GM12878 (cell line): ENCODE results near the gene TIMM10. TPM values are rescaled to one million over a fixed set of nuclear protein-coding genes. Genes with fewer than 3 reads are reported as not detected.

Experiments used
- ATAC-seq: fragments of 200-7000 bp; cut with Tn5 transposase; 3 replicates; pipeline ENCODE4 v1.9.1; 2020; ENCODE audit warnings: mild to moderate bottlenecking, moderate library complexity
- BruUV-seq: library from RNA; stranded (reverse); fragments of 400-500 nt; replicated peaks from 2 replicates; lab custom pipeline; 2021; lab: Mats Ljungman, UMichigan
- CTCF ChIA-PET: fragments of 300-600 bp; sonication (Branson Sonifier 250); formaldehyde crosslinking; extraction: SDS; loops from one replicate; lab custom pipeline; 2021; ENCODE audit warnings: inconsistent platforms; lab: Yijun Ruan, JAX
- POLR2A ChIA-PET: fragments of 350-600 bp; formaldehyde crosslinking; extraction: SDS; loops from one replicate; lab custom pipeline; 2021; ENCODE audit warnings: inconsistent platforms; lab: Charles Lee
- RAD21 ChIA-PET: fragments of 300-600 bp; sonication (Branson Sonifier 250); formaldehyde crosslinking; loops from one replicate; lab custom pipeline; 2023; ENCODE audit warnings: antibody characterized with exemption; ENCODE audit not compliant: unreplicated experiment; lab: Charles Lee
- SMC1A ChIA-PET: fragments of 300-600 bp; sonication (Branson Sonifier 250); formaldehyde crosslinking; loops from one replicate; lab custom pipeline; 2023; ENCODE audit not compliant: unreplicated experiment, uncharacterized antibody; lab: Charles Lee
- DNase-seq: peaks from one replicate; pipeline ENCODE4 v3.0.0-alpha.2; 2011; ENCODE audit warnings: low read depth, low spot score
- FAIRE-seq: peaks from 3 replicates; lab custom pipeline; 2011; peaks lifted over from hg19 to GRCh38; lab: Jason Lieb, UNC
- H2AFZ ChIP-seq: 2 replicates; pipeline ENCODE4 v1.6.0; 2011; ENCODE audit warnings: low read depth, low read length, control low read depth; ENCODE audit not compliant: control insufficient read depth
- H3K27ac ChIP-seq: 2 replicates; pipeline ENCODE4 v1.5.1; 2011; ENCODE audit warnings: control low read depth; ENCODE audit not compliant: control insufficient read depth, insufficient read depth
- H3K27me3 ChIP-seq, 2 experiments: replicated peaks in 1 of 2; 2 replicates each; pipeline versions ENCODE4 v1.6.0 to v1.6.1; 2011; ENCODE audit warnings: low read length in 1 of 2; ENCODE audit not compliant: control insufficient read depth in 2 of 2, insufficient read depth in 2 of 2
- H3K36me3 ChIP-seq, 2 experiments: 2 replicates each; pipeline ENCODE4 v1.5.1; 2011; ENCODE audit warnings: low read length in 1 of 2; ENCODE audit not compliant: control insufficient read depth in 2 of 2, insufficient read depth in 2 of 2
- H3K4me1 ChIP-seq: 2 replicates; pipeline ENCODE4 v1.6.1; 2011; ENCODE audit warnings: mild to moderate bottlenecking, low read length, moderate library complexity, mixed read lengths; ENCODE audit not compliant: control insufficient read depth, insufficient read depth
- H3K4me2 ChIP-seq: 2 replicates; pipeline ENCODE4 v1.6.0; 2011; ENCODE audit warnings: control low read depth; ENCODE audit not compliant: control insufficient read depth, insufficient read depth
- H3K4me3 ChIP-seq: fragments of 200-600 bp; sonication (generic); 2 replicates; pipeline ENCODE4 v1.5.1; 2016
- H3K79me2 ChIP-seq: 2 replicates; pipeline ENCODE4 v1.6.0; 2011; ENCODE audit warnings: low read length; ENCODE audit not compliant: control insufficient read depth, insufficient read depth
- H3K9ac ChIP-seq: 2 replicates; pipeline ENCODE4 v1.8.0; 2011; ENCODE audit warnings: low read length, control low read depth, mixed read lengths; ENCODE audit not compliant: control insufficient read depth, insufficient read depth
- H3K9me3 ChIP-seq: replicated peaks from 3 replicates; pipeline ENCODE4 v1.5.1; 2011; ENCODE audit warnings: mild to moderate bottlenecking, low read length; ENCODE audit not compliant: control insufficient read depth, insufficient read depth
- H4K20me1 ChIP-seq: 2 replicates; pipeline ENCODE4 v1.6.0; 2011; ENCODE audit not compliant: control insufficient read depth, insufficient read depth
- FOXM1 ChIP-seq: IDR thresholded peaks from 2 replicates; pipeline ENCODE4 v1.6.1; 2012; ENCODE audit warnings: low read depth, mild to moderate bottlenecking, inconsistent platforms, low read length, moderate library complexity
- KAT2A ChIP-seq: conservative IDR thresholded peaks from 2 replicates; pipeline ENCODE4 v1.6.1; 2011; ENCODE audit warnings: low read depth, low read length; ENCODE audit not compliant: control insufficient read depth
- PAX5 ChIP-seq: IDR thresholded peaks from 2 replicates; pipeline ENCODE4 v1.6.1; 2011; ENCODE audit warnings: low read depth, low read length, borderline replicate concordance
- RBBP5 ChIP-seq: fragments of 200-600 bp; sonication (generic); conservative IDR thresholded peaks from 2 replicates; pipeline ENCODE4 v1.6.1; 2016
- RCOR1 ChIP-seq: conservative IDR thresholded peaks from 2 replicates; pipeline ENCODE4 v1.6.1; 2012; ENCODE audit warnings: low read depth, low read length, improper control_type of control experiment
- YY1 ChIP-seq: IDR thresholded peaks from 2 replicates; pipeline ENCODE4 v1.6.1; 2011; ENCODE audit warnings: low read depth, mild to moderate bottlenecking, low read length
- WGBS: methylation state at CpG from one replicate; pipeline ENCODE4 v1.1.6; 2016; ENCODE audit warnings: low lambda C conversion rate; ENCODE audit not compliant: insufficient replicate concordance, insufficient coverage; ENCODE audit errors: missing lambda C conversion rate; 5-methylcytosine and 5-hydroxymethylcytosine counted together
- in situ Hi-C: fragments of 300-500 bp; cut with MboI; formaldehyde crosslinking; loops from 9 replicates; pipeline ENCODE4 v1.14.3; 2018; ENCODE audit warnings: mixed read lengths
- intact Hi-C: fragments of 100-400 bp; cut with micrococcal nuclease; formaldehyde crosslinking; loops from one replicate; pipeline ENCODE4 v1.14.2; 2022; ENCODE audit not compliant: unreplicated experiment
- polyA plus RNA-seq, 11 experiments: library from polyadenylated mRNA; depleted of rRNA in 4 of 11; unstranded in 6 of 11; stranded (reverse) in 5 of 11; fragments of >200 nt; fragmentation: Nextera tagmentation in 4 of 11; fragmentation: Illumina TruSeq in 1 of 11; extraction: Ambion mirVana in 4 of 11; extraction: Trizol in 1 of 11; gene quantifications; 1 replicate in 1 of 11; 2 replicates in 10 of 11; pipeline versions ENCODE4 v1.2.1 to v1.2.3, GENCODE V29; 2011 to 2016; ENCODE audit warnings: inconsistent platforms in 2 of 11, missing spikeins in 2 of 11, low read depth in 1 of 11
- total RNA-seq, 4 experiments: library from RNA; depleted of rRNA in 3 of 4; stranded (reverse); fragments of >200 nt in 3 of 4; fragmentation: Illumina TruSeq in 1 of 4; extraction: Trizol in 1 of 4; gene quantifications; 2 replicates each; pipeline versions ENCODE4 v1.2.1 to v1.2.3, GENCODE V29; 2013 to 2021
- TF ChIP-seq, protein P1 (sequence below): fragments of 450-650 bp; formaldehyde crosslinking; IDR thresholded peaks from 2 replicates; pipeline ENCODE4 v1.5.0; 2022; ENCODE audit warnings: mild to moderate bottlenecking, missing genetic modification characterization
- TF ChIP-seq, protein P2 (sequence below): IDR thresholded peaks from 2 replicates; pipeline ENCODE4 v1.6.1; 2011; ENCODE audit warnings: borderline replicate concordance, low read depth, mild to moderate bottlenecking, moderate library complexity, mixed read lengths, low read length; ENCODE audit not compliant: insufficient read depth; ENCODE audit errors: extremely low read length
- TF ChIP-seq, protein P3 (sequence below): fragments of 150-350 bp; IDR thresholded peaks from 2 replicates; pipeline ENCODE4 v1.6.1; 2014; ENCODE audit warnings: mild to moderate bottlenecking, low read depth, low read length

TIMM10 gene
- total and polyA plus RNA-seq, 10 of the 15 experiments (the other 5 are each of a cell fraction or from before 2014, with no cell fraction given), result 148 to 898 (median 206) TPM

DNA sequence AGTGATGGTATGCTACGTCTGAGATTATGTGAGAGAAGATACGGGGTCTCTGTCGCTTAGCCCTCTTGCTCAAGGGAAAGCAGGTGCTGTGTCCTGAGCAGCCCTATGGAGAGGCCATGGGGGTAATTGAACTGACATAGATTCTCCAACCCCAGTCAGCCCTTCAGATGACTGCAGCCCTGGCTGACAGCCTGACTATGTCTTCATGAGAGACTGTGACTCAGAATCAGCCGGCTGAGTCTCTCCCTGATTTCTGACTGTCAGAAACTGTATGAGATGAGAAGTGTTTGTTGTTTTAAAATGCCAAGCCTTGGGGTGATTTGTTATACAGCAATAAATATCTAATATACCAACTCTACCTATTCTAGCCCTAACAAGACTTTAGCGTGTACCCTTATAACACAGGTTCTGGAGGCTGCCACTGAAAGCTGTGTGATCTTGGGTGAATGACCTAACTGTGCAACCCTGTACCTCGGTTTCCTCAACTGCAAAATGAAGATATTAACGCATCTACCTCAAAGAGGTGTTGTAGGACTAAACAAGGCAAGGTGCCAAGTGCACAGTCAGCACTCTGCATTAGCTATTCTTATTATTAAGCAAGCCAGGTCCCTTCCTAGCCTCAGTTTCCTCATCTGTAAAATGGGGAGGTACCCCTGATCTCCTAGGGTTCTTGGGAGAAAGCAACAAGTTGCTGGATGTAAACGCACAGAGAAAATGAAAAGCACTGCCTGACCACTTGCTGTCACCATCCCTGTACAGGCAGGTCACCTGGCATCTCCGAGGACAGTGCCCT, 39.9 kb downstream of the TIMM10 start (continued):
- TF ChIP-seq, protein P1, sequence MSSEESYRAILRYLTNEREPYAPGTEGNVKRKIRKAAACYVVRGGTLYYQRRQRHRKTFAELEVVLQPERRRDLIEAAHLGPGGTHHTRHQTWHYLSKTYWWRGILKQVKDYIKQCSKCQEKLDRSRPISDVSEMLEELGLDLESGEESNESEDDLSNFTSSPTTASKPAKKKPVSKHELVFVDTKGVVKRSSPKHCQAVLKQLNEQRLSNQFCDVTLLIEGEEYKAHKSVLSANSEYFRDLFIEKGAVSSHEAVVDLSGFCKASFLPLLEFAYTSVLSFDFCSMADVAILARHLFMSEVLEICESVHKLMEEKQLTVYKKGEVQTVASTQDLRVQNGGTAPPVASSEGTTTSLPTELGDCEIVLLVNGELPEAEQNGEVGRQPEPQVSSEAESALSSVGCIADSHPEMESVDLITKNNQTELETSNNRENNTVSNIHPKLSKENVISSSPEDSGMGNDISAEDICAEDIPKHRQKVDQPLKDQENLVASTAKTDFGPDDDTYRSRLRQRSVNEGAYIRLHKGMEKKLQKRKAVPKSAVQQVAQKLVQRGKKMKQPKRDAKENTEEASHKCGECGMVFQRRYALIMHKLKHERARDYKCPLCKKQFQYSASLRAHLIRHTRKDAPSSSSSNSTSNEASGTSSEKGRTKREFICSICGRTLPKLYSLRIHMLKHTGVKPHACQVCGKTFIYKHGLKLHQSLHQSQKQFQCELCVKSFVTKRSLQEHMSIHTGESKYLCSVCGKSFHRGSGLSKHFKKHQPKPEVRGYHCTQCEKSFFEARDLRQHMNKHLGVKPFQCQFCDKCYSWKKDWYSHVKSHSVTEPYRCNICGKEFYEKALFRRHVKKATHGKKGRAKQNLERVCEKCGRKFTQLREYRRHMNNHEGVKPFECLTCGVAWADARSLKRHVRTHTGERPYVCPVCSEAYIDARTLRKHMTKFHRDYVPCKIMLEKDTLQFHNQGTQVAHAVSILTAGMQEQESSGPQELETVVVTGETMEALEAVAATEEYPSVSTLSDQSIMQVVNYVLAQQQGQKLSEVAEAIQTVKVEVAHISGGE (CRISPR knock-in tag), result no peak
- TF ChIP-seq KAT2A, result no peak
- TF ChIP-seq YY1, result no peak

DNA sequence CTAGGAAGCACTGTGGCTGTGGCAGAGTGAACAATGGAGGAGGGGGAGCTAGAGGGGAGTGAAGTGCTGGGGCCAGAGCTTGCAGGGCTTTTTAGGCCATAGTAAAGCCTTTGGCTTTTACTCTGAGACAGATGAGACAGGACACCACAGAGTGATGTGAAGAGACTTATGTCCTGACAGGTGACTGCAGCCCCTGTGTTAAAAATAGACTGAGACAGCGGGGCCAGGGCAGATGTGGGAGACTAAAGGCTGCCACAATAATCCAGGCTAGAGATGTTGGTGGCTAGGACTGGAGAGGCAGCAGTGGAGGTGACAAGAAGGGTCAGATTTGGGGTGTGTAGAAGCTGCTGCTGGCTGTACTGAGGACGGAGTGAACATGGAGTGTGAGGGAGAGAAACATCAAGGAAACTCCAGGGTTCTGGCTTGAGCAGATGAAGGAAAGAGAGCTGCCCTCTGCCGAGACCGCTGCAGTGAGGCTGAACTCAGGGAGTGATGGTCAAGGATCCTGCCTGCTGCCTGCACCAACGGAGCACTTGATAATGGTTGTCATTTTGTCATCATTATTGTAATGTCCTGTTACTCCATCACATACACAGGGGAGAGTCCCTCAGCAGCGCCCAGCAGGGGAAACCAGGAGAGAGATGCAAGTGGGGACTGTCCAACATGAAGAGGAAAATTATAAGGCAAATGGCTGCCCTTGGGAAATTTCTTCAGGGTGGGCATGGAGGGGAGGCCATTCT, 42.5 kb downstream of the TIMM10 start:
- Histone ChIP-seq H3K27me3 (no peaks in the 10 kb centered on the region), H2AFZ (no peak overlapping the region), H3K4me1 (peaks cover 13% of the 10 kb centered on the region), H3K9me3 (no peaks in the 10 kb centered on the region), H3K79me2 (no peaks in the 10 kb centered on the region), H3K4me2 (no peak overlapping the region), H3K4me3 (no peak overlapping the region), H4K20me1 (no peaks in the 10 kb centered on the region), H3K27ac (no peak overlapping the region), H3K9ac (no peak overlapping the region), H3K36me3 (peaks cover 4 to 5% of the 10 kb centered on the region in 2 experiments)
- no TSS peak for BruUV-seq
- CTCF ChIA-PET, result interaction anchor here (0.9 to 11.8 kb wide), 5 partner anchors 10 to 157 kb away, joined by 3 to 396 read pairs (median 3); partner anchors contain the start of gene TIMM10
- in situ Hi-C loops (loop anchor here (25.0 kb wide), 1 partner anchor 651 kb away; no protein-coding TSS in a partner anchor), intact Hi-C loops (no loop called here)
- POLR2A ChIA-PET, result no interaction called here
- RAD21 ChIA-PET, result no interaction called here
- ATAC-seq, result no peak
- SMC1A ChIA-PET, result interaction anchor here (1.2 to 1.9 kb wide), 4 partner anchors 31 to 154 kb away, joined by 3 to 6 read pairs (median 5); no protein-coding TSS in a partner anchor
- WGBS, result 84% methylated on average over 6 of the region's 6 CpGs
- no peak for FAIRE-seq
- no peak for DNase-seq
- TF ChIP-seq, protein P2, sequence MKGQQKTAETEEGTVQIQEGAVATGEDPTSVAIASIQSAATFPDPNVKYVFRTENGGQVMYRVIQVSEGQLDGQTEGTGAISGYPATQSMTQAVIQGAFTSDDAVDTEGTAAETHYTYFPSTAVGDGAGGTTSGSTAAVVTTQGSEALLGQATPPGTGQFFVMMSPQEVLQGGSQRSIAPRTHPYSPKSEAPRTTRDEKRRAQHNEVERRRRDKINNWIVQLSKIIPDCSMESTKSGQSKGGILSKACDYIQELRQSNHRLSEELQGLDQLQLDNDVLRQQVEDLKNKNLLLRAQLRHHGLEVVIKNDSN, result no peak
- TF ChIP-seq RCOR1 (no peak), RBBP5 (no peak), FOXM1 (no peak), PAX5 (no peak)
- TF ChIP-seq, protein P3, sequence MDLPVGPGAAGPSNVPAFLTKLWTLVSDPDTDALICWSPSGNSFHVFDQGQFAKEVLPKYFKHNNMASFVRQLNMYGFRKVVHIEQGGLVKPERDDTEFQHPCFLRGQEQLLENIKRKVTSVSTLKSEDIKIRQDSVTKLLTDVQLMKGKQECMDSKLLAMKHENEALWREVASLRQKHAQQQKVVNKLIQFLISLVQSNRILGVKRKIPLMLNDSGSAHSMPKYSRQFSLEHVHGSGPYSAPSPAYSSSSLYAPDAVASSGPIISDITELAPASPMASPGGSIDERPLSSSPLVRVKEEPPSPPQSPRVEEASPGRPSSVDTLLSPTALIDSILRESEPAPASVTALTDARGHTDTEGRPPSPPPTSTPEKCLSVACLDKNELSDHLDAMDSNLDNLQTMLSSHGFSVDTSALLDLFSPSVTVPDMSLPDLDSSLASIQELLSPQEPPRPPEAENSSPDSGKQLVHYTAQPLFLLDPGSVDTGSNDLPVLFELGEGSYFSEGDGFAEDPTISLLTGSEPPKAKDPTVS, result no peak
